Measurements from ENCODE around the gene AIF1. TPM values are rescaled to one million over a fixed set of nuclear protein-coding genes. Genes with fewer than 3 reads are reported as not detected.

The AIF1 gene
- total and polyA plus RNA-seq, 2 donors (not counting 1 experiment from before 2014, with no cell fraction given) = not detected

DNA sequence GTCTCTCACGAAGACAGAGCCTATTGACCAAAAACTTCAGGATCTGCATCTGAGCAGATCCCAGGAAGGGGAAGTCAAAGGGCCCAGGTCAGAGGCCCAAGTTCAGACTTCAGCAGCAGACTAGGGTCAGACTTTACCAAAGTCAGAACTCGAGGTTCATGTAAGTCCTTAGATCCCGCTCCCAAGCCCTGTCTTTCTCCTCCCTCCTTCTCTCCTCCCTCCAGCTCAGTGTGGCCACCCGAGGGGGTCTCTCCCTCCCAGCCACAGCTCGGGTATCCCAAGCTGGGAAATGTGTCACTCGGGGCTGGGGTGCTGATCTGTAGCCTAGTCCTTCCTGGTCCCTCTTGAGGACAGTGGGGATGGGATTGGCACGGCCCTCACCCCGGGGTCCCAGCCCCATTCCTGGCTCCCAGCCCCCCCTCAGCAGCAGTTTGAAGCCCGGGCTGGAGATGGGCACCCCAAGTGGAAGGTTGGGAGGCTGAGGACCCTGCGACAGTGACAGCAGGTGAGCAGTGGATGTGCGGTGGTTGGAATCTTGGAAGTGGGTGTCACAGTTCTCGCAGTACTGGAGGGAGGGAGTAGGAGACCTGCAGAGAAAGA lies 47.2 kb downstream of the AIF1 start:
- peaks cover 24% of the 10 kb centered on the region for H3K4me1 ChIP-seq (ENCODE audit: control insufficient read depth, extremely low read depth, insufficient read depth, low read length)
- DNase-seq (ENCODE audit: low read depth in 2 of 2) = no peak
- H3K27ac ChIP-seq (ENCODE audit: insufficient read depth, low read length) = no peak overlapping the region
- H3K36me3 ChIP-seq (ENCODE audit: control insufficient read depth, insufficient read depth, low read length) = peaks cover 7% of the 10 kb centered on the region
- no peak overlapping the region for H3K9ac ChIP-seq (ENCODE audit: insufficient read depth, low read length)
- TF ChIP-seq EZH2 (IDR thresholded peaks at IDR 0.05; ENCODE audit: low read length, missing control alignments) = no peak
- TF ChIP-seq, protein P1, sequence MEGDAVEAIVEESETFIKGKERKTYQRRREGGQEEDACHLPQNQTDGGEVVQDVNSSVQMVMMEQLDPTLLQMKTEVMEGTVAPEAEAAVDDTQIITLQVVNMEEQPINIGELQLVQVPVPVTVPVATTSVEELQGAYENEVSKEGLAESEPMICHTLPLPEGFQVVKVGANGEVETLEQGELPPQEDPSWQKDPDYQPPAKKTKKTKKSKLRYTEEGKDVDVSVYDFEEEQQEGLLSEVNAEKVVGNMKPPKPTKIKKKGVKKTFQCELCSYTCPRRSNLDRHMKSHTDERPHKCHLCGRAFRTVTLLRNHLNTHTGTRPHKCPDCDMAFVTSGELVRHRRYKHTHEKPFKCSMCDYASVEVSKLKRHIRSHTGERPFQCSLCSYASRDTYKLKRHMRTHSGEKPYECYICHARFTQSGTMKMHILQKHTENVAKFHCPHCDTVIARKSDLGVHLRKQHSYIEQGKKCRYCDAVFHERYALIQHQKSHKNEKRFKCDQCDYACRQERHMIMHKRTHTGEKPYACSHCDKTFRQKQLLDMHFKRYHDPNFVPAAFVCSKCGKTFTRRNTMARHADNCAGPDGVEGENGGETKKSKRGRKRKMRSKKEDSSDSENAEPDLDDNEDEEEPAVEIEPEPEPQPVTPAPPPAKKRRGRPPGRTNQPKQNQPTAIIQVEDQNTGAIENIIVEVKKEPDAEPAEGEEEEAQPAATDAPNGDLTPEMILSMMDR (conservative IDR thresholded peaks at IDR 0.05 in 1 of 2, IDR thresholded peaks at IDR 0.05 in 1 of 2; ENCODE audit: low read depth in 1 of 2, low read length in 2 of 2) = no peak
- peaks cover 51% of the 10 kb centered on the region for H3K79me2 ChIP-seq (ENCODE audit: control insufficient read depth, insufficient read depth, low read length)
- no peak overlapping the region for H2AFZ ChIP-seq (ENCODE audit: low read length)
- H3K9me3 ChIP-seq (ENCODE audit: control insufficient read depth, insufficient read depth, low read depth, low read length) = no peaks in the 10 kb centered on the region
- no peak overlapping the region for H3K4me2 ChIP-seq (ENCODE audit: extremely low read depth, insufficient read depth, low read length)
- no peak overlapping the region for H3K4me3 ChIP-seq (replicated peaks in 1 of 4; ENCODE audit: control extremely low read depth in 1 of 4, insufficient read depth in 1 of 4, low read depth in 3 of 4, low read length in 4 of 4)
- no peaks in the 10 kb centered on the region for H3K27me3 ChIP-seq (ENCODE audit: control insufficient read depth, insufficient read depth, low read length)
- H4K20me1 ChIP-seq (ENCODE audit: control insufficient read depth, extremely low read depth, insufficient read depth, low read length) = no peaks in the 10 kb centered on the region

GRCh38 chr6:31663126-31663960 lies 48.3 kb downstream of the AIF1 start:
- no peak for TF ChIP-seq EZH2 (IDR thresholded peaks at IDR 0.05; ENCODE audit: low read length, missing control alignments)
- TF ChIP-seq, protein P1 (conservative IDR thresholded peaks at IDR 0.05 in 1 of 2, IDR thresholded peaks at IDR 0.05 in 1 of 2; ENCODE audit: low read depth in 1 of 2, low read length in 2 of 2) = no peak
- H3K9ac ChIP-seq (ENCODE audit: insufficient read depth, low read length) = peak overlapping the region; percentile 32
- no peak overlapping the region for H2AFZ ChIP-seq (ENCODE audit: low read length)
- H3K4me1 ChIP-seq (ENCODE audit: control insufficient read depth, extremely low read depth, insufficient read depth, low read length) = peaks cover 24% of the 10 kb centered on the region
- H3K4me2 ChIP-seq (ENCODE audit: extremely low read depth, insufficient read depth, low read length) = peak overlapping the region; percentile 95
- H4K20me1 ChIP-seq (ENCODE audit: control insufficient read depth, extremely low read depth, insufficient read depth, low read length) = no peaks in the 10 kb centered on the region
- peak; percentile 23 to 34 for DNase-seq (ENCODE audit: low read depth in 2 of 2)
- H3K36me3 ChIP-seq (ENCODE audit: control insufficient read depth, insufficient read depth, low read length) = peaks cover 7% of the 10 kb centered on the region
- H3K27ac ChIP-seq (ENCODE audit: insufficient read depth, low read length) = peak overlapping the region; percentile 87
- no peaks in the 10 kb centered on the region for H3K9me3 ChIP-seq (ENCODE audit: control insufficient read depth, insufficient read depth, low read depth, low read length)
- H3K27me3 ChIP-seq (ENCODE audit: control insufficient read depth, insufficient read depth, low read length) = no peaks in the 10 kb centered on the region
- H3K79me2 ChIP-seq (ENCODE audit: control insufficient read depth, insufficient read depth, low read length) = peaks cover 56% of the 10 kb centered on the region
- H3K4me3 ChIP-seq (replicated peaks in 1 of 4; ENCODE audit: control extremely low read depth in 1 of 4, insufficient read depth in 1 of 4, low read depth in 3 of 4, low read length in 4 of 4) = peak overlapping the region; percentile 82 to 94 (median 86)

GRCh38 chr6:31663961-31664789 lies 49.1 kb downstream of the AIF1 start:
- H2AFZ ChIP-seq (ENCODE audit: low read length) = no peak overlapping the region
- peak overlapping the region; percentile 95 for H3K4me2 ChIP-seq (ENCODE audit: extremely low read depth, insufficient read depth, low read length)

More at GRCh38 chr6:31663961-31664789, 49.1 kb downstream of the AIF1 start:
- Histone ChIP-seq H3K79me2 (ENCODE audit: control insufficient read depth, insufficient read depth, low read length) (peaks cover 56% of the 10 kb centered on the region), H3K4me1 (ENCODE audit: control insufficient read depth, extremely low read depth, insufficient read depth, low read length) (peaks cover 20% of the 10 kb centered on the region), H3K27ac (ENCODE audit: insufficient read depth, low read length) (peak overlapping the region; percentile 87), H3K9me3 (ENCODE audit: control insufficient read depth, insufficient read depth, low read depth, low read length) (no peaks in the 10 kb centered on the region), H3K4me3 (replicated peaks in 1 of 4; ENCODE audit: control extremely low read depth in 1 of 4, insufficient read depth in 1 of 4, low read depth in 3 of 4, low read length in 4 of 4) (peak overlapping the region; percentile 82 to 94 (median 86)), H3K36me3 (ENCODE audit: control insufficient read depth, insufficient read depth, low read length) (peaks cover 12% of the 10 kb centered on the region), H3K9ac (ENCODE audit: insufficient read depth, low read length) (peak overlapping the region; percentile 51), H3K27me3 (ENCODE audit: control insufficient read depth, insufficient read depth, low read length) (no peaks in the 10 kb centered on the region), H4K20me1 (ENCODE audit: control insufficient read depth, extremely low read depth, insufficient read depth, low read length) (no peaks in the 10 kb centered on the region)
- DNase-seq (ENCODE audit: low read depth in 2 of 2) = peak; percentile 75 to 83
- TF ChIP-seq EZH2 (IDR thresholded peaks at IDR 0.05; ENCODE audit: low read length, missing control alignments) = no peak
- TF ChIP-seq, protein P1 (conservative IDR thresholded peaks at IDR 0.05 in 1 of 2, IDR thresholded peaks at IDR 0.05 in 1 of 2; ENCODE audit: low read depth in 1 of 2, low read length in 2 of 2) = no peak

All from fibroblast of lung (primary cell).